Stimulated activated memory B cell treated with anti-CD40 and anti-IgM and Interleukin-4, amounts not matched to agents 10 μg/mL and 1 μg/mL and 100 μg/mL, for 72 hours (primary cell): ENCODE results near the gene RIOK1.

ENCODE experiments used
- ATAC-seq: fragments of 150-1000 bp; cut with Tn5 transposase; 2 replicates; pipeline ENCODE4 v1.10.0; 2021
- H3K27ac Mint-ChIP-seq: one replicate; pipeline ENCODE4 v1.8.0; 2022; ENCODE audit warnings: mild to moderate bottlenecking, mixed read lengths
- H3K27me3 Mint-ChIP-seq: one replicate; pipeline ENCODE4 v1.8.0; 2022; ENCODE audit warnings: mixed read lengths
- H3K36me3 Mint-ChIP-seq: one replicate; pipeline ENCODE4 v1.8.0; 2022; ENCODE audit warnings: mixed read lengths
- H3K4me1 Mint-ChIP-seq: one replicate; pipeline ENCODE4 v1.8.0; 2022; ENCODE audit warnings: mixed read lengths
- H3K4me3 Mint-ChIP-seq: one replicate; pipeline ENCODE4 v1.8.0; 2022; ENCODE audit warnings: mild to moderate bottlenecking, moderate library complexity, mixed read lengths
- H3K9me3 Mint-ChIP-seq: one replicate; pipeline ENCODE4 v1.8.0; 2022; ENCODE audit warnings: mixed read lengths

RIOK1 gene

GRCh38 chr6:7424058-7424457 lies 34.5 kb downstream of the RIOK1 start:
- no peaks in the 10 kb centered on the region for H3K27me3 Mint-ChIP-seq
- no peaks in the 10 kb centered on the region for H3K9me3 Mint-ChIP-seq
- no peak overlapping the region for H3K4me3 Mint-ChIP-seq
- peaks cover 10% of the 10 kb centered on the region for H3K36me3 Mint-ChIP-seq
- no peak for ATAC-seq
- H3K27ac Mint-ChIP-seq = no peak overlapping the region
- H3K4me1 Mint-ChIP-seq = no peaks in the 10 kb centered on the region

- H3K27me3 Mint-ChIP-seq = no peaks in the 10 kb centered on the region
- no peaks in the 10 kb centered on the region for H3K9me3 Mint-ChIP-seq
- no peak for ATAC-seq
- no peak overlapping the region for H3K27ac Mint-ChIP-seq
- H3K4me1 Mint-ChIP-seq = no peaks in the 10 kb centered on the region
- peaks cover 10% of the 10 kb centered on the region for H3K36me3 Mint-ChIP-seq
- no peak overlapping the region for H3K4me3 Mint-ChIP-seq
Measured at GRCh38 chr6:7424967-7425807, 35.6 kb downstream of the RIOK1 start.

- no peaks in the 10 kb centered on the region for H3K9me3 Mint-ChIP-seq
- H3K27ac Mint-ChIP-seq = no peak overlapping the region
- H3K27me3 Mint-ChIP-seq = no peaks in the 10 kb centered on the region
- peaks cover 5% of the 10 kb centered on the region for H3K36me3 Mint-ChIP-seq
- peak; percentile 20 for ATAC-seq
- H3K4me1 Mint-ChIP-seq = peaks cover 3% of the 10 kb centered on the region
- H3K4me3 Mint-ChIP-seq = no peak overlapping the region
Measured at GRCh38 chr6:7425808-7426190, 36.2 kb downstream of the RIOK1 start.

GRCh38 chr6:7426447-7427169 lies 37.0 kb downstream of the RIOK1 start:
- no peaks in the 10 kb centered on the region for H3K27me3 Mint-ChIP-seq
- H3K27ac Mint-ChIP-seq = no peak overlapping the region
- H3K9me3 Mint-ChIP-seq = no peaks in the 10 kb centered on the region
- H3K4me3 Mint-ChIP-seq = no peak overlapping the region
- no peaks in the 10 kb centered on the region for H3K36me3 Mint-ChIP-seq
- peaks cover 11% of the 10 kb centered on the region for H3K4me1 Mint-ChIP-seq
- ATAC-seq = no peak

GRCh38 chr6:7431313-7431673 lies 41.7 kb downstream of the RIOK1 start:
- Mint-ChIP-seq H3K27me3 (no peaks in the 10 kb centered on the region), H3K9me3 (peaks cover 8% of the 10 kb centered on the region), H3K4me1 (peaks cover 12% of the 10 kb centered on the region), H3K27ac (no peak overlapping the region), H3K36me3 (peaks cover 6% of the 10 kb centered on the region), H3K4me3 (no peak overlapping the region)
- ATAC-seq = no peak

GRCh38 chr6:7431674-7432390 lies 42.2 kb downstream of the RIOK1 start:
- Mint-ChIP-seq H3K4me1 (peaks cover 12% of the 10 kb centered on the region), H3K36me3 (peaks cover 6% of the 10 kb centered on the region), H3K27me3 (no peaks in the 10 kb centered on the region), H3K27ac (no peak overlapping the region), H3K9me3 (peaks cover 8% of the 10 kb centered on the region), H3K4me3 (no peak overlapping the region)
- no peak for ATAC-seq

GRCh38 chr6:7432391-7433120 lies 42.9 kb downstream of the RIOK1 start:
- H3K36me3 Mint-ChIP-seq = peaks cover 6% of the 10 kb centered on the region
- H3K4me1 Mint-ChIP-seq = peaks cover 18% of the 10 kb centered on the region
- H3K9me3 Mint-ChIP-seq = peaks cover 10% of the 10 kb centered on the region
- no peak overlapping the region for H3K27ac Mint-ChIP-seq
- no peaks in the 10 kb centered on the region for H3K27me3 Mint-ChIP-seq
- no peak overlapping the region for H3K4me3 Mint-ChIP-seq
- no peak for ATAC-seq

- peaks cover 6% of the 10 kb centered on the region for H3K36me3 Mint-ChIP-seq
- no peak overlapping the region for H3K27ac Mint-ChIP-seq
- peaks cover 18% of the 10 kb centered on the region for H3K4me1 Mint-ChIP-seq
- no peak overlapping the region for H3K4me3 Mint-ChIP-seq
- ATAC-seq = no peak
- peaks cover 10% of the 10 kb centered on the region for H3K9me3 Mint-ChIP-seq
- H3K27me3 Mint-ChIP-seq = no peaks in the 10 kb centered on the region
Measured at GRCh38 chr6:7433121-7433617, 43.6 kb downstream of the RIOK1 start.

- H3K9me3 Mint-ChIP-seq = peaks cover 10% of the 10 kb centered on the region
- no peaks in the 10 kb centered on the region for H3K27me3 Mint-ChIP-seq
- peaks cover 29% of the 10 kb centered on the region for H3K4me1 Mint-ChIP-seq
- H3K4me3 Mint-ChIP-seq = no peak overlapping the region
- no peak overlapping the region for H3K27ac Mint-ChIP-seq
- H3K36me3 Mint-ChIP-seq = peaks cover 6% of the 10 kb centered on the region
- ATAC-seq = no peak
Measured at GRCh38 chr6:7434672-7435071, 45.1 kb downstream of the RIOK1 start.

- no peak for ATAC-seq
- H3K4me1 Mint-ChIP-seq = peaks cover 31% of the 10 kb centered on the region
- peaks cover 10% of the 10 kb centered on the region for H3K9me3 Mint-ChIP-seq
- no peak overlapping the region for H3K4me3 Mint-ChIP-seq
- H3K27ac Mint-ChIP-seq = no peak overlapping the region
- H3K27me3 Mint-ChIP-seq = no peaks in the 10 kb centered on the region
- peaks cover 6% of the 10 kb centered on the region for H3K36me3 Mint-ChIP-seq
Measured at GRCh38 chr6:7438011-7438410, 48.4 kb downstream of the RIOK1 start.

GRCh38 chr6:7439228-7439627 lies 49.6 kb downstream of the RIOK1 start:
- ATAC-seq = peak; percentile 63

GRCh38 chr6:7440476-7440875 lies 50.9 kb downstream of the RIOK1 start:
- Mint-ChIP-seq H3K9me3 (peaks cover 7% of the 10 kb centered on the region), H3K4me3 (no peak overlapping the region), H3K36me3 (peaks cover 6% of the 10 kb centered on the region), H3K27me3 (peaks cover 7% of the 10 kb centered on the region), H3K27ac (no peak overlapping the region), H3K4me1 (peaks cover 31% of the 10 kb centered on the region)
- ATAC-seq = no peak

More at GRCh38 chr6:7439228-7439627, 49.6 kb downstream of the RIOK1 start:
- Mint-ChIP-seq H3K27me3 (no peaks in the 10 kb centered on the region), H3K4me3 (no peak overlapping the region), H3K4me1 (peaks cover 31% of the 10 kb centered on the region), H3K9me3 (peaks cover 10% of the 10 kb centered on the region), H3K36me3 (peaks cover 6% of the 10 kb centered on the region), H3K27ac (peak overlapping the region; percentile 53)

GRCh38 chr6:7441048-7441775 lies 51.6 kb downstream of the RIOK1 start:
- no peak overlapping the region for H3K4me3 Mint-ChIP-seq
- no peak for ATAC-seq
- H3K27me3 Mint-ChIP-seq = peaks cover 10% of the 10 kb centered on the region
- no peak overlapping the region for H3K27ac Mint-ChIP-seq
- peaks cover 31% of the 10 kb centered on the region for H3K4me1 Mint-ChIP-seq
- no peaks in the 10 kb centered on the region for H3K36me3 Mint-ChIP-seq
- H3K9me3 Mint-ChIP-seq = peaks cover 2% of the 10 kb centered on the region

GRCh38 chr6:7442467-7442866 lies 52.9 kb downstream of the RIOK1 start:
- Mint-ChIP-seq H3K27ac (no peak overlapping the region), H3K9me3 (no peaks in the 10 kb centered on the region), H3K36me3 (no peaks in the 10 kb centered on the region), H3K4me1 (peaks cover 26% of the 10 kb centered on the region), H3K4me3 (no peak overlapping the region), H3K27me3 (peaks cover 10% of the 10 kb centered on the region)
- ATAC-seq = no peak
